Urothelium cell line (cell line): ENCODE results near the gene BSCL2.
A peak's percentile ranks its signal among the peaks of the same experiment; 100 is the strongest.
"Not testable (repeated sequence)": the region's sequence is repeated elsewhere in the genome, so short reads cannot be mapped to it uniquely, and the experiment has no call there.

Experiments used
- DNase-seq: peaks from one replicate; pipeline ENCODE4 v3.0.0; 2011; ENCODE audit warnings: low spot score, mixed read lengths
- FAIRE-seq: peaks from 2 replicates; lab custom pipeline; 2011; peaks lifted over from hg19 to GRCh38; lab: Jason Lieb, UNC

BSCL2 gene

GRCh38 chr11:62664405-62665074, 42.7 kb downstream of the BSCL2 start:
- DNase-seq (peak; percentile 57), FAIRE-seq (no peak)

- no peak for DNase-seq
- FAIRE-seq: no peak
Observed at GRCh38 chr11:62656796-62657429, 50.3 kb downstream of the BSCL2 start.

GRCh38 chr11:62654297-62654696, 52.9 kb downstream of the BSCL2 start:
- no peak for FAIRE-seq
- DNase-seq: no peak

GRCh38 chr11:62652161-62653006, 54.8 kb downstream of the BSCL2 start:
- DNase-seq (no peak), FAIRE-seq (no peak)

- not testable (repeated sequence) for DNase-seq, FAIRE-seq
Observed at GRCh38 chr11:62650283-62650682, 56.9 kb downstream of the BSCL2 start.

GRCh38 chr11:62649486-62649885, 57.7 kb downstream of the BSCL2 start:
- DNase-seq (no peak), FAIRE-seq (no peak)

- FAIRE-seq: no peak
- no peak for DNase-seq
Observed at GRCh38 chr11:62648967-62649364, 58.3 kb downstream of the BSCL2 start.

GRCh38 chr11:62648185-62648966, 58.8 kb downstream of the BSCL2 start:
- no peak for FAIRE-seq

GRCh38 chr11:62647609-62648005, 59.6 kb downstream of the BSCL2 start:
- no peak for FAIRE-seq
- no peak for DNase-seq

More at GRCh38 chr11:62648185-62648966, 58.8 kb downstream of the BSCL2 start:
- no peak for DNase-seq

GRCh38 chr11:62646825-62647608, 60.2 kb downstream of the BSCL2 start:
- FAIRE-seq (no peak), DNase-seq (no peak)

GRCh38 chr11:62645946-62646824, 61.0 kb downstream of the BSCL2 start, which contains the start of gene GANAB:
Gene GANAB (minus strand): TSS chr11:62646613. CDS start chr11:62646599, 14 bp downstream.
- DNase-seq: peak; percentile 100

GRCh38 chr11:62645671-62645945, 61.6 kb downstream of the BSCL2 start:
- FAIRE-seq (no peak), DNase-seq (no peak)

More at GRCh38 chr11:62645946-62646824, 61.0 kb downstream of the BSCL2 start, which contains the start of gene GANAB:
- FAIRE-seq: no peak

GRCh38 chr11:62644220-62644619, 63.0 kb downstream of the BSCL2 start:
- DNase-seq: no peak
- FAIRE-seq: no peak
